HG03060 (cell line): Measurements from ENCODE around the gene NGEF.
"Not testable (repeated sequence)": the region's sequence is repeated elsewhere in the genome, so short reads cannot be mapped to it uniquely, and the experiment has no call there.

Source experiments
- ATAC-seq: cut with Tn5 transposase; IDR thresholded peaks from one replicate; pipeline ENCODE4 v1.9.1; 2021; ENCODE audit warnings: low read depth, moderate number of reproducible peaks; ENCODE audit not compliant: unreplicated experiment

Gene NGEF

GRCh38 chr2:233013027-233013461 is at the start of gene NGEF:
NGEF (minus strand) TSS chr2:233013256; CDS start chr2:232974890, 38,366 bp downstream.
- no peak for ATAC-seq

GRCh38 chr2:233062451-233062850 is 49.4 kb upstream of the NGEF start:
- ATAC-seq, result no peak

GRCh38 chr2:233061591-233062450 is 48.8 kb upstream of the NGEF start:
- no peak for ATAC-seq

- ATAC-seq, result no peak
Measured at GRCh38 chr2:233060980-233061590, 48.0 kb upstream of the NGEF start.

- ATAC-seq, result no peak
Measured at GRCh38 chr2:233060501-233060979, 47.5 kb upstream of the NGEF start.

- ATAC-seq, result no peak
Measured at GRCh38 chr2:233059797-233060500, 46.9 kb upstream of the NGEF start, which contains the start of gene INPP5D. INPP5D (plus strand) TSS chr2:233060342; CDS start chr2:233060479, 137 bp downstream.

- ATAC-seq, result no peak
Measured at GRCh38 chr2:233059547-233059796, 46.4 kb upstream of the NGEF start.

GRCh38 chr2:233058717-233059546 is 45.9 kb upstream of the NGEF start:
- no peak for ATAC-seq

GRCh38 chr2:233056961-233057605 is 44.0 kb upstream of the NGEF start:
- no peak for ATAC-seq

GRCh38 chr2:233055362-233055761 is 42.3 kb upstream of the NGEF start:
- no peak for ATAC-seq

- no peak for ATAC-seq
Measured at GRCh38 chr2:233053928-233054784, 41.1 kb upstream of the NGEF start.

- not testable (repeated sequence) for ATAC-seq
Measured at GRCh38 chr2:233052517-233052916, 39.5 kb upstream of the NGEF start.

GRCh38 chr2:233051241-233052149 is 38.4 kb upstream of the NGEF start:
- ATAC-seq, result no peak

GRCh38 chr2:233049194-233049761 is 36.2 kb upstream of the NGEF start:
- ATAC-seq, result no peak

GRCh38 chr2:233048569-233049193 is 35.6 kb upstream of the NGEF start:
- no peak for ATAC-seq

- no peak for ATAC-seq
Measured at GRCh38 chr2:233047667-233048066, 34.6 kb upstream of the NGEF start.

- no peak for ATAC-seq
Measured at GRCh38 chr2:233047206-233047605, 34.1 kb upstream of the NGEF start.
